CD4-positive, alpha-beta T cell treated with Interleukin-6 at 100 ng/mL for 8 hours (primary cell): ENCODE results near the gene MORC3.
"Not testable (repeated sequence)": the region's sequence is repeated elsewhere in the genome, so short reads cannot be mapped to it uniquely, and the experiment has no call there.

Source experiments
- DNase-seq: peaks from one replicate; pipeline ENCODE4 v3.0.0-alpha.2; 2020; ENCODE audit warnings: mixed read lengths, low spot score

Gene MORC3

GRCh38 chr21:36319767-36320420, at the start of gene MORC3:
TSS of gene MORC3 (plus strand) at chr21:36320197. CDS start at chr21:36320265, 68 bp downstream.
- DNase-seq = peak; percentile 98

GRCh38 chr21:36270786-36271695, 49.0 kb upstream of the MORC3 start:
- not testable (repeated sequence) for DNase-seq

- DNase-seq = no peak
Measured at GRCh38 chr21:36274128-36274527, 45.9 kb upstream of the MORC3 start.

- DNase-seq = no peak
Measured at GRCh38 chr21:36282568-36283230, 37.3 kb upstream of the MORC3 start.

GRCh38 chr21:36283231-36283622, 36.8 kb upstream of the MORC3 start:
- DNase-seq = not testable (repeated sequence)

GRCh38 chr21:36288651-36289243, 31.2 kb upstream of the MORC3 start:
- peak; percentile 54 for DNase-seq

GRCh38 chr21:36291509-36291908, 28.5 kb upstream of the MORC3 start:
- DNase-seq = no peak

GRCh38 chr21:36297406-36297937, 22.5 kb upstream of the MORC3 start:
- DNase-seq = no peak

- DNase-seq = peak; percentile 89
Measured at GRCh38 chr21:36297938-36298572, 21.9 kb upstream of the MORC3 start.

- no peak for DNase-seq
Measured at GRCh38 chr21:36306872-36307534, 13.0 kb upstream of the MORC3 start.

GRCh38 chr21:36310016-36310415, 10.0 kb upstream of the MORC3 start:
- DNase-seq = no peak

- not testable (repeated sequence) for DNase-seq
Measured at GRCh38 chr21:36313446-36313845, 6.6 kb upstream of the MORC3 start.

- DNase-seq = not testable (repeated sequence)
Measured at GRCh38 chr21:36316045-36316444, 4.0 kb upstream of the MORC3 start.

GRCh38 chr21:36316872-36317484, 3.0 kb upstream of the MORC3 start:
- no peak for DNase-seq

- DNase-seq = not testable (repeated sequence)
Measured at GRCh38 chr21:36319406-36319766, 611 bp upstream of the MORC3 start.

GRCh38 chr21:36320421-36321324, 676 bp downstream of the MORC3 start:
- DNase-seq = peak; percentile 33

- DNase-seq = peak; percentile 3
Measured at GRCh38 chr21:36321325-36322082, 1.5 kb downstream of the MORC3 start.

- no peak for DNase-seq
Measured at GRCh38 chr21:36322083-36322424, 2.1 kb downstream of the MORC3 start.

GRCh38 chr21:36323032-36323431, 3.0 kb downstream of the MORC3 start:
- DNase-seq = no peak
